ENCODE results near the gene METTL13. TPM values are rescaled to one million over a fixed set of nuclear protein-coding genes. Genes with fewer than 3 reads are reported as not detected.

METTL13 gene
- polyA plus RNA-seq, 1 donor from 2014 or later: 8.4 TPM

DNA sequence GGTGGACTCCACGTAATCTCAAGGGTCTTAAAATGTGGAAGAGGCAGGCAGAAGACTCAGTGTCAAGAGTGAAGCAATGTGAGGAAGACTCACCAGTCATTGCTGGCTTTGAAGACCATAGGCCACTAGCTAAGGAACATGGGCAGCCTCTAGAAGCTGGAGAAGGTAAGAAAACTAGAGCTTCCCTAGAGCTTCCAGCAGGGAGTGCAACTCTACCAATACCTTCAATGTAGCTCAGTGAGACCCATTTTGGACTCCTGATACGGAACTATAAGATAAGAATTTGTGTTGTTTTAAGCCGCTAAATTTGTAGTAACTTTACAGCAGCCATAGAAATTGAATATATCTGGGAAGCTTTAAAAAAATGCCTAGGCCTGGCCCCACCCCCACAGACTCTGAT, 18.9 kb downstream of the METTL13 start:
- H3K27ac ChIP-seq (ENCODE audit: low read length): no peak overlapping the region
- H3K4me2 ChIP-seq (ENCODE audit: low read length): no peak overlapping the region
- H3K9me2 ChIP-seq (ENCODE audit: insufficient read depth, low read length): no peaks in the 10 kb centered on the region
- H3K9me3 ChIP-seq (ENCODE audit: low read length): no peaks in the 10 kb centered on the region
- no peak overlapping the region for H3K4me3 ChIP-seq (ENCODE audit: low read length)
- no peak overlapping the region for H3K9ac ChIP-seq (ENCODE audit: low read length)
- H4K20me1 ChIP-seq (ENCODE audit: insufficient read depth): no peaks in the 10 kb centered on the region
- no peaks in the 10 kb centered on the region for H3K79me2 ChIP-seq (replicated peaks; ENCODE audit: insufficient read depth, low read length)
- no peaks in the 10 kb centered on the region for H3K27me3 ChIP-seq (ENCODE audit: insufficient read depth, low read depth, low read length)
- H3K36me3 ChIP-seq (ENCODE audit: insufficient read depth, low read length): no peaks in the 10 kb centered on the region
- H3F3A ChIP-seq (ENCODE audit: insufficient read depth, low read length, poor library complexity, severe bottlenecking): no peaks in the 10 kb centered on the region
- no peak for TF ChIP-seq EZH2 (IDR thresholded peaks at IDR 0.05; ENCODE audit: borderline replicate concordance, insufficient read depth, low read length, poor library complexity, severe bottlenecking)
- no peak for TF ChIP-seq SMC3 (conservative IDR thresholded peaks at IDR 0.05; ENCODE audit: poor library complexity)
- TF ChIP-seq MXI1 (conservative IDR thresholded peaks at IDR 0.05; ENCODE audit: poor library complexity, severe bottlenecking): no peak
- TF ChIP-seq TAF1 (IDR thresholded peaks at IDR 0.05; ENCODE audit: low read depth): no peak
- TF ChIP-seq, protein P1, sequence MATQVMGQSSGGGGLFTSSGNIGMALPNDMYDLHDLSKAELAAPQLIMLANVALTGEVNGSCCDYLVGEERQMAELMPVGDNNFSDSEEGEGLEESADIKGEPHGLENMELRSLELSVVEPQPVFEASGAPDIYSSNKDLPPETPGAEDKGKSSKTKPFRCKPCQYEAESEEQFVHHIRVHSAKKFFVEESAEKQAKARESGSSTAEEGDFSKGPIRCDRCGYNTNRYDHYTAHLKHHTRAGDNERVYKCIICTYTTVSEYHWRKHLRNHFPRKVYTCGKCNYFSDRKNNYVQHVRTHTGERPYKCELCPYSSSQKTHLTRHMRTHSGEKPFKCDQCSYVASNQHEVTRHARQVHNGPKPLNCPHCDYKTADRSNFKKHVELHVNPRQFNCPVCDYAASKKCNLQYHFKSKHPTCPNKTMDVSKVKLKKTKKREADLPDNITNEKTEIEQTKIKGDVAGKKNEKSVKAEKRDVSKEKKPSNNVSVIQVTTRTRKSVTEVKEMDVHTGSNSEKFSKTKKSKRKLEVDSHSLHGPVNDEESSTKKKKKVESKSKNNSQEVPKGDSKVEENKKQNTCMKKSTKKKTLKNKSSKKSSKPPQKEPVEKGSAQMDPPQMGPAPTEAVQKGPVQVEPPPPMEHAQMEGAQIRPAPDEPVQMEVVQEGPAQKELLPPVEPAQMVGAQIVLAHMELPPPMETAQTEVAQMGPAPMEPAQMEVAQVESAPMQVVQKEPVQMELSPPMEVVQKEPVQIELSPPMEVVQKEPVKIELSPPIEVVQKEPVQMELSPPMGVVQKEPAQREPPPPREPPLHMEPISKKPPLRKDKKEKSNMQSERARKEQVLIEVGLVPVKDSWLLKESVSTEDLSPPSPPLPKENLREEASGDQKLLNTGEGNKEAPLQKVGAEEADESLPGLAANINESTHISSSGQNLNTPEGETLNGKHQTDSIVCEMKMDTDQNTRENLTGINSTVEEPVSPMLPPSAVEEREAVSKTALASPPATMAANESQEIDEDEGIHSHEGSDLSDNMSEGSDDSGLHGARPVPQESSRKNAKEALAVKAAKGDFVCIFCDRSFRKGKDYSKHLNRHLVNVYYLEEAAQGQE (IDR thresholded peaks at IDR 0.05; ENCODE audit: borderline replicate concordance): no peak
- TF ChIP-seq RAD21 (conservative IDR thresholded peaks at IDR 0.05): no peak
- no peak for TF ChIP-seq POLR2AphosphoS5 (IDR thresholded peaks at IDR 0.05)
- TF ChIP-seq, protein P2, sequence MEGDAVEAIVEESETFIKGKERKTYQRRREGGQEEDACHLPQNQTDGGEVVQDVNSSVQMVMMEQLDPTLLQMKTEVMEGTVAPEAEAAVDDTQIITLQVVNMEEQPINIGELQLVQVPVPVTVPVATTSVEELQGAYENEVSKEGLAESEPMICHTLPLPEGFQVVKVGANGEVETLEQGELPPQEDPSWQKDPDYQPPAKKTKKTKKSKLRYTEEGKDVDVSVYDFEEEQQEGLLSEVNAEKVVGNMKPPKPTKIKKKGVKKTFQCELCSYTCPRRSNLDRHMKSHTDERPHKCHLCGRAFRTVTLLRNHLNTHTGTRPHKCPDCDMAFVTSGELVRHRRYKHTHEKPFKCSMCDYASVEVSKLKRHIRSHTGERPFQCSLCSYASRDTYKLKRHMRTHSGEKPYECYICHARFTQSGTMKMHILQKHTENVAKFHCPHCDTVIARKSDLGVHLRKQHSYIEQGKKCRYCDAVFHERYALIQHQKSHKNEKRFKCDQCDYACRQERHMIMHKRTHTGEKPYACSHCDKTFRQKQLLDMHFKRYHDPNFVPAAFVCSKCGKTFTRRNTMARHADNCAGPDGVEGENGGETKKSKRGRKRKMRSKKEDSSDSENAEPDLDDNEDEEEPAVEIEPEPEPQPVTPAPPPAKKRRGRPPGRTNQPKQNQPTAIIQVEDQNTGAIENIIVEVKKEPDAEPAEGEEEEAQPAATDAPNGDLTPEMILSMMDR (IDR thresholded peaks at IDR 0.05; ENCODE audit: poor library complexity, severe bottlenecking): no peak
- TF ChIP-seq EP300 (conservative IDR thresholded peaks at IDR 0.05; ENCODE audit: poor library complexity, severe bottlenecking): no peak
- H2AFZ ChIP-seq (ENCODE audit: low read depth, low read length): no peak overlapping the region

DNA sequence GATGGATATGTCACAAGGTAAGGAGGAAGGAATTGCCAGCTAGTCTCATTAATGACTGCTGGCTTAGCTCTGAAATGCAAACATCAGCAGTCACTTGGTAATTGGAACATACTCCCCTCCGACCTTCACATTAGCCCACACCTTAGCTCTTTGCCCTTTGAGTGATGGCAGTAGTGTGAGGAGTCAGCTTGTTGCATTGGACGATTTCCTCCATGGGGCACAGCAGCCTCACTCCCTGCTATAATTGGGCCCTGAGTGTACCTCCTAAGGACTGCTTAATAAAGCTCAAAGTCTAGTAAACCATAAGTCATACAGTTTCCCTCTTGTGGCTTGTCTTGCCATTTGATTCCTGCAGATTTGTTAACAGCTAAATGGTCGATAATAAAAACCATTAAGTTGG, 19.4 kb downstream of the METTL13 start:
- Histone ChIP-seq H3K9ac (ENCODE audit: low read length) (no peak overlapping the region), H3K4me3 (ENCODE audit: low read length) (no peak overlapping the region), H3F3A (ENCODE audit: insufficient read depth, low read length, poor library complexity, severe bottlenecking) (no peaks in the 10 kb centered on the region), H3K27ac (ENCODE audit: low read length) (no peak overlapping the region), H3K4me2 (ENCODE audit: low read length) (no peak overlapping the region), H3K27me3 (ENCODE audit: insufficient read depth, low read depth, low read length) (no peaks in the 10 kb centered on the region), H2AFZ (ENCODE audit: low read depth, low read length) (no peak overlapping the region), H3K9me2 (ENCODE audit: insufficient read depth, low read length) (no peaks in the 10 kb centered on the region), H3K79me2 (replicated peaks; ENCODE audit: insufficient read depth, low read length) (no peaks in the 10 kb centered on the region), H3K36me3 (ENCODE audit: insufficient read depth, low read length) (no peaks in the 10 kb centered on the region), H4K20me1 (ENCODE audit: insufficient read depth) (no peaks in the 10 kb centered on the region), H3K9me3 (ENCODE audit: low read length) (no peaks in the 10 kb centered on the region)
- TF ChIP-seq RAD21 (conservative IDR thresholded peaks at IDR 0.05): no peak

DNA sequence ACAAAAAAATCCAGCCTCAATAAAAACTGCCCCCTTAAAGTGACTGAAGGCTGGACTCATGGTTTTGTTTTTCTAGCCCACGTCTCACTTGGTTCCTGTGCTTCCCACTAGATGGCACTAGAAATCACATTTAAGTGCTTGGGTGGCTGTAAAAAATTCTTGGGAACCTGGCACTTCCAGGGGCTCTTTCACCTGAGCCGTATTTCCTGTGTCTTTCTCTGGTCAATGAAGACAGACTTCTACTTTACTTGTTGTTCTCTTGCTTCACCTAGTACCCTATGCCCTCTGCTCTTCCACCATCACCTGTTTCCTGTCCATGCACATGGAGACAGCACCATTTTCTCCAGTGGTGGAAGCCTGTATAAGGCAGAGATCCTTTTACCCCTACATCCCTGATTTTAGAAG, 20.0 kb downstream of the METTL13 start:
- no peaks in the 10 kb centered on the region for H3K9me3 ChIP-seq (ENCODE audit: low read length)
- no peak overlapping the region for H3K9ac ChIP-seq (ENCODE audit: low read length)
- H2AFZ ChIP-seq (ENCODE audit: low read depth, low read length): no peak overlapping the region
- TF ChIP-seq RAD21 (conservative IDR thresholded peaks at IDR 0.05): peak; percentile 89
- TF ChIP-seq POLR2AphosphoS5 (IDR thresholded peaks at IDR 0.05): no peak
- no peak for TF ChIP-seq EP300 (conservative IDR thresholded peaks at IDR 0.05; ENCODE audit: poor library complexity, severe bottlenecking)
- TF ChIP-seq SMC3 (conservative IDR thresholded peaks at IDR 0.05; ENCODE audit: poor library complexity): peak; percentile 91
- TF ChIP-seq, protein P1 (IDR thresholded peaks at IDR 0.05; ENCODE audit: borderline replicate concordance): no peak
- TF ChIP-seq, protein P2 (IDR thresholded peaks at IDR 0.05; ENCODE audit: poor library complexity, severe bottlenecking): peak; percentile 92
- TF ChIP-seq TAF1 (IDR thresholded peaks at IDR 0.05; ENCODE audit: low read depth): no peak
- TF ChIP-seq EZH2 (IDR thresholded peaks at IDR 0.05; ENCODE audit: borderline replicate concordance, insufficient read depth, low read length, poor library complexity, severe bottlenecking): no peak
- no peak for TF ChIP-seq MXI1 (conservative IDR thresholded peaks at IDR 0.05; ENCODE audit: poor library complexity, severe bottlenecking)
- no peaks in the 10 kb centered on the region for H3K9me2 ChIP-seq (ENCODE audit: insufficient read depth, low read length)
- no peaks in the 10 kb centered on the region for H3K79me2 ChIP-seq (replicated peaks; ENCODE audit: insufficient read depth, low read length)
- no peaks in the 10 kb centered on the region for H3K27me3 ChIP-seq (ENCODE audit: insufficient read depth, low read depth, low read length)
- no peaks in the 10 kb centered on the region for H4K20me1 ChIP-seq (ENCODE audit: insufficient read depth)
- no peak overlapping the region for H3K4me3 ChIP-seq (ENCODE audit: low read length)
- no peak overlapping the region for H3K4me2 ChIP-seq (ENCODE audit: low read length)
- H3K27ac ChIP-seq (ENCODE audit: low read length): no peak overlapping the region
- H3F3A ChIP-seq (ENCODE audit: insufficient read depth, low read length, poor library complexity, severe bottlenecking): no peaks in the 10 kb centered on the region
- H3K36me3 ChIP-seq (ENCODE audit: insufficient read depth, low read length): no peaks in the 10 kb centered on the region

Measured in neural cell (in vitro differentiated cells).